Keratinocyte (primary cell): ENCODE results near the gene LGSN. TPM values are rescaled to one million over a fixed set of nuclear protein-coding genes. Genes with fewer than 3 reads are reported as not detected.

Experiments
- DNase-seq: peaks from one replicate; pipeline ENCODE4 v3.0.0-alpha.2; 2011; ENCODE audit warnings: low read depth, missing footprints, low spot score
- FAIRE-seq: peaks from 2 replicates; lab custom pipeline; 2011; peaks lifted over from hg19 to GRCh38; lab: Jason Lieb, UNC
- H2AFZ ChIP-seq: 2 replicates; pipeline ENCODE4 v1.6.0; 2012; ENCODE audit warnings: low read length, control low read depth, inconsistent platforms; ENCODE audit not compliant: control insufficient read depth
- H3K27ac ChIP-seq: 2 replicates; pipeline ENCODE4 v1.5.1; 2011; ENCODE audit warnings: low read length; ENCODE audit not compliant: control insufficient read depth, insufficient read depth
- H3K27me3 ChIP-seq: 3 replicates; pipeline ENCODE4 v1.6.0; 2011; ENCODE audit warnings: low read length; ENCODE audit not compliant: control insufficient read depth, insufficient read depth; ENCODE audit errors: extremely low read depth
- H3K36me3 ChIP-seq, 2 experiments: 2 replicates in 1 of 2; 3 replicates in 1 of 2; pipeline ENCODE4 v1.5.1; 2011; ENCODE audit warnings: low read length in 2 of 2, mild to moderate bottlenecking in 1 of 2; ENCODE audit not compliant: control insufficient read depth in 2 of 2, insufficient read depth in 2 of 2; ENCODE audit errors: extremely low read depth in 1 of 2
- H3K4me1 ChIP-seq: 3 replicates; pipeline ENCODE4 v1.5.1; 2011; ENCODE audit warnings: low read length; ENCODE audit not compliant: control insufficient read depth, insufficient read depth; ENCODE audit errors: extremely low read depth
- H3K4me2 ChIP-seq: 3 replicates; pipeline ENCODE4 v1.6.0; 2011; ENCODE audit warnings: low read depth, low read length; ENCODE audit not compliant: control insufficient read depth, insufficient read depth; ENCODE audit errors: extremely low read depth
- H3K4me3 ChIP-seq, 3 experiments: fragments of 200-600 bp in 1 of 3; sonication (generic) in 1 of 3; 2 replicates in 2 of 3; 3 replicates in 1 of 3; pipeline ENCODE4 v1.5.1; 2011 to 2016; ENCODE audit warnings: low read length in 3 of 3, mild to moderate bottlenecking in 3 of 3, control low read depth in 2 of 3, inconsistent platforms in 1 of 3, low read depth in 1 of 3, mixed read lengths in 1 of 3, mixed run types in 1 of 3, moderate library complexity in 1 of 3; ENCODE audit not compliant: control insufficient read depth in 2 of 3, insufficient read depth in 2 of 3; ENCODE audit errors: extremely low read depth in 1 of 3
- H3K79me2 ChIP-seq: 2 replicates; pipeline ENCODE4 v1.6.0; 2012; ENCODE audit warnings: low read length; ENCODE audit not compliant: control insufficient read depth, insufficient read depth
- H3K9ac ChIP-seq: 3 replicates; pipeline ENCODE4 v1.6.0; 2011; ENCODE audit warnings: low read length; ENCODE audit not compliant: control insufficient read depth, insufficient read depth; ENCODE audit errors: extremely low read depth
- H3K9me1 ChIP-seq: 3 replicates; pipeline ENCODE4 v1.6.0; 2011; ENCODE audit warnings: low read length; ENCODE audit not compliant: control insufficient read depth, insufficient read depth; ENCODE audit errors: extremely low read depth
- H3K9me3 ChIP-seq: 2 replicates; pipeline ENCODE4 v1.5.1; 2012; ENCODE audit warnings: low read depth, low read length; ENCODE audit not compliant: control insufficient read depth
- H4K20me1 ChIP-seq: 3 replicates; pipeline ENCODE4 v1.6.0; 2011; ENCODE audit warnings: low read length; ENCODE audit not compliant: control insufficient read depth, insufficient read depth; ENCODE audit errors: extremely low read depth
- CTCF ChIP-seq, 3 experiments: IDR thresholded peaks in 1 of 3; conservative IDR thresholded peaks in 1 of 3; optimal IDR thresholded peaks in 1 of 3; 2 replicates in 2 of 3; 3 replicates in 1 of 3; pipeline versions ENCODE3 to v1.5.1; 2011; ENCODE audit warnings: low read length in 3 of 3, mild to moderate bottlenecking in 3 of 3, moderate library complexity in 2 of 3, control low read depth in 1 of 3, inconsistent platforms in 1 of 3; ENCODE audit not compliant: insufficient read depth in 2 of 3; ENCODE audit errors: extremely low read depth in 1 of 3
- EZH2 ChIP-seq: IDR thresholded peaks from one replicate; pipeline ENCODE4 v1.6.1; 2012; ENCODE audit warnings: inconsistent platforms, mild to moderate bottlenecking, low read length, moderate library complexity
- dilution Hi-C: fragments of 300-500 bp; cut with MboI; formaldehyde crosslinking; loops from one replicate; pipeline ENCODE4 v1.7.0; 2020; ENCODE audit warnings: low sequenced_read_pairs; ENCODE audit not compliant: extremely low pct_ligation_motif_present
- polyA plus RNA-seq, 5 experiments: library from polyadenylated mRNA; depleted of rRNA in 3 of 5; stranded (reverse) in 3 of 5; stranded (forward) in 1 of 5; unstranded in 1 of 5; fragments of >200 nt; gene quantifications; 1 replicate in 1 of 5; 2 replicates in 3 of 5; 3 replicates in 1 of 5; pipeline versions ENCODE4 v1.2.1 to v1.2.3, GENCODE V29; 2011 to 2012; ENCODE audit warnings: missing spikeins in 2 of 5, low read depth in 1 of 5, low replicate concordance in 1 of 5

LGSN gene
- polyA plus RNA-seq, 1 donor (not counting 4 experiments of a cell fraction or from before 2014, with no cell fraction given), result not detected

- FAIRE-seq, result no peak
- no peak for TF ChIP-seq CTCF (optimal IDR thresholded peaks at IDR 0.05 in 1 of 3, IDR thresholded peaks at IDR 0.05 in 1 of 3, conservative IDR thresholded peaks at IDR 0.05 in 1 of 3; ENCODE audit: extremely low read depth in 1 of 3, insufficient read depth in 2 of 3, low read length in 3 of 3)
- TF ChIP-seq EZH2, result no peak
- no peak for DNase-seq
- no peaks in the 10 kb centered on the region for H3K79me2 ChIP-seq
- H3K4me2 ChIP-seq, result no peak overlapping the region
- no peaks in the 10 kb centered on the region for H3K9me1 ChIP-seq
- H3K9ac ChIP-seq, result no peak overlapping the region
- H3K9me3 ChIP-seq, result no peaks in the 10 kb centered on the region
- dilution Hi-C loops, result no loop called here
- no peak overlapping the region for H3K4me3 ChIP-seq
- H3K27me3 ChIP-seq, result no peaks in the 10 kb centered on the region
- no peak overlapping the region for H2AFZ ChIP-seq
- H3K27ac ChIP-seq, result no peak overlapping the region
- H3K4me1 ChIP-seq, result no peaks in the 10 kb centered on the region
- no peaks in the 10 kb centered on the region for H4K20me1 ChIP-seq
- H3K36me3 ChIP-seq, result no peaks in the 10 kb centered on the region
Observed at GRCh38 chr6:63249875-63250482, 69.8 kb downstream of the LGSN start.

- Histone ChIP-seq H3K79me2 (no peaks in the 10 kb centered on the region), H3K9me1 (no peaks in the 10 kb centered on the region), H3K4me3 (no peak overlapping the region), H3K27ac (no peak overlapping the region), H3K9ac (no peak overlapping the region), H3K9me3 (no peaks in the 10 kb centered on the region), H2AFZ (no peak overlapping the region), H3K4me2 (no peak overlapping the region), H3K36me3 (no peaks in the 10 kb centered on the region), H3K27me3 (no peaks in the 10 kb centered on the region), H3K4me1 (no peaks in the 10 kb centered on the region), H4K20me1 (no peaks in the 10 kb centered on the region)
- FAIRE-seq (no peak), DNase-seq (no peak)
- TF ChIP-seq CTCF (optimal IDR thresholded peaks at IDR 0.05 in 1 of 3, IDR thresholded peaks at IDR 0.05 in 1 of 3, conservative IDR thresholded peaks at IDR 0.05 in 1 of 3; ENCODE audit: extremely low read depth in 1 of 3, insufficient read depth in 2 of 3, low read length in 3 of 3) (no peak), EZH2 (no peak)
- dilution Hi-C loops, result no loop called here
Observed at GRCh38 chr6:63246581-63246980, 73.2 kb downstream of the LGSN start.
